ENCODE data around the gene SKAP1. TPM values are rescaled to one million over a fixed set of nuclear protein-coding genes. Genes with fewer than 3 reads are reported as not detected.
"Not testable (repeated sequence)": the region's sequence is repeated elsewhere in the genome, so short reads cannot be mapped to it uniquely, and the experiment has no call there.

Gene SKAP1
- total RNA-seq, 4 donors from 2014 or later, result 1.1 to 12.1 (median 1.8) TPM; not detected in 1

- WGBS, 2 donors (ENCODE audit: low coverage in 1 of 2), result 43 to 44% methylated on average over 1 of the region's 1 CpG
- Histone ChIP-seq H3K4me1 (no peaks in the 10 kb centered on the region), H3K27ac (no peak overlapping the region), H3K9me3 (no peaks in the 10 kb centered on the region), H3K27me3 (peaks cover 58% of the 10 kb centered on the region), H3K4me3 (no peak overlapping the region), H3K36me3 (no peaks in the 10 kb centered on the region)
- TF ChIP-seq POLR2AphosphoS5 (IDR thresholded peaks at IDR 0.05), result no peak
- no peak for TF ChIP-seq POLR2A (IDR thresholded peaks at IDR 0.05)
- TF ChIP-seq CTCF (IDR thresholded peaks at IDR 0.05), result no peak
- no peak for TF ChIP-seq EP300 (IDR thresholded peaks at IDR 0.05)
- ATAC-seq, result no peak
Observed at GRCh38 chr17:48363161-48363560, 66.9 kb downstream of the SKAP1 start.

- H3K9me3 ChIP-seq, ATAC-seq, H3K4me1 ChIP-seq, H3K27ac ChIP-seq, H3K36me3 ChIP-seq, H3K4me3 ChIP-seq: not testable (repeated sequence)
- H3K27me3 ChIP-seq, result peaks cover 58% of the 10 kb centered on the region
- WGBS, 2 donors (ENCODE audit: low coverage in 1 of 2), result 71 to 81% methylated on average over 7 to 9 of the region's 11 CpGs
Observed at GRCh38 chr17:48360861-48361633, 69.0 kb downstream of the SKAP1 start.

- WGBS, 2 donors (ENCODE audit: low coverage in 1 of 2), result 17 to 42% methylated on average over 1 of the region's 1 CpG
- no peaks in the 10 kb centered on the region for H3K36me3 ChIP-seq
- no peaks in the 10 kb centered on the region for H3K4me1 ChIP-seq
- no peak for ATAC-seq
- H3K9me3 ChIP-seq, result no peaks in the 10 kb centered on the region
- peaks cover 64% of the 10 kb centered on the region for H3K27me3 ChIP-seq
- TF ChIP-seq CTCF (IDR thresholded peaks at IDR 0.05), result no peak
- no peak for TF ChIP-seq POLR2AphosphoS5 (IDR thresholded peaks at IDR 0.05)
- TF ChIP-seq EP300 (IDR thresholded peaks at IDR 0.05), result no peak
- TF ChIP-seq POLR2A (IDR thresholded peaks at IDR 0.05), result no peak
- H3K4me3 ChIP-seq, result no peak overlapping the region
- H3K27ac ChIP-seq, result no peak overlapping the region
Observed at GRCh38 chr17:48357779-48358602, 72.0 kb downstream of the SKAP1 start.

GRCh38 chr17:48356866-48357265 is 73.1 kb downstream of the SKAP1 start:
- TF ChIP-seq EP300 (IDR thresholded peaks at IDR 0.05), result no peak
- no peak for TF ChIP-seq POLR2AphosphoS5 (IDR thresholded peaks at IDR 0.05)
- no peak for TF ChIP-seq CTCF (IDR thresholded peaks at IDR 0.05)
- no peak for TF ChIP-seq POLR2A (IDR thresholded peaks at IDR 0.05)

GRCh38 chr17:48352630-48353029 is 77.4 kb downstream of the SKAP1 start:
- no peaks in the 10 kb centered on the region for H3K36me3 ChIP-seq
- ATAC-seq, result no peak
- H3K4me3 ChIP-seq, result no peak overlapping the region
- H3K27me3 ChIP-seq, result peaks cover 43% of the 10 kb centered on the region
- TF ChIP-seq EP300 (IDR thresholded peaks at IDR 0.05), result no peak
- TF ChIP-seq POLR2A (IDR thresholded peaks at IDR 0.05), result no peak
- no peak for TF ChIP-seq CTCF (IDR thresholded peaks at IDR 0.05)
- TF ChIP-seq POLR2AphosphoS5 (IDR thresholded peaks at IDR 0.05), result no peak
- H3K27ac ChIP-seq, result no peak overlapping the region
- H3K4me1 ChIP-seq, result no peaks in the 10 kb centered on the region
- no peaks in the 10 kb centered on the region for H3K9me3 ChIP-seq

More at GRCh38 chr17:48356866-48357265, 73.1 kb downstream of the SKAP1 start:
- Histone ChIP-seq H3K27me3 (peaks cover 60% of the 10 kb centered on the region), H3K4me1 (no peaks in the 10 kb centered on the region), H3K9me3 (no peaks in the 10 kb centered on the region), H3K36me3 (no peaks in the 10 kb centered on the region), H3K27ac (no peak overlapping the region), H3K4me3 (no peak overlapping the region)
- 77 to 85% methylated on average over 2 of the region's 2 CpGs for WGBS, 2 donors (ENCODE audit: low coverage in 1 of 2)
- no peak for ATAC-seq

Data from gastroesophageal sphincter (tissue), 4 donors.